ENCODE results near the gene MATR3.

MATR3 gene

DNA sequence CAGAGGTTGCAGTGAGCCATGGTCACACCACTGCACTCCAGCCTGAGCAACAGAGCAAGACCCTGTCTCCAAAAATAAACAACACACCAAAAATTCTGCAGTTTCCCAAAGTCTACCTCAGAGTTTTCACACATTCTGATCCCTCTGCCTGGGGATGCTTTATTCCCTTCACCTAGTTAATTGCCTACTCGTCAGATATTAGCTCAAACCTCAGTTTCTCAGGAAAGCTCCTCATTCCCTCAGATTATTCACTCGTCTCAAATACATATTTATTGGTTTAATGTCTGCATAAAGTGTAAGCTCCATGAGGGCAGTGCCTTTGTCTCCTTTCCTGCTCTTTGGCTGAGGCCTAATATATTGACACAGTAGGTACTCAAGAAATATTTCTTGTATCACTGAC, 2.5 kb upstream of the MATR3 start:
- ChIA-PET POLR2A (interaction anchor here (1.0 to 2.0 kb wide), 2 partner anchors 13 to 51 kb away, joined by 3 to 7 read pairs; partner anchors contain the start of gene PAIP2), CTCF (no interaction called here)
- TF ChIP-seq NFRKB (IDR thresholded peaks at IDR 0.05): no peak
- no peak for TF ChIP-seq ELF4 (IDR thresholded peaks at IDR 0.05)
- TF ChIP-seq ARNT (IDR thresholded peaks at IDR 0.05): no peak
- no peak for TF ChIP-seq TARDBP (IDR thresholded peaks at IDR 0.05)
- TF ChIP-seq, protein P1, sequence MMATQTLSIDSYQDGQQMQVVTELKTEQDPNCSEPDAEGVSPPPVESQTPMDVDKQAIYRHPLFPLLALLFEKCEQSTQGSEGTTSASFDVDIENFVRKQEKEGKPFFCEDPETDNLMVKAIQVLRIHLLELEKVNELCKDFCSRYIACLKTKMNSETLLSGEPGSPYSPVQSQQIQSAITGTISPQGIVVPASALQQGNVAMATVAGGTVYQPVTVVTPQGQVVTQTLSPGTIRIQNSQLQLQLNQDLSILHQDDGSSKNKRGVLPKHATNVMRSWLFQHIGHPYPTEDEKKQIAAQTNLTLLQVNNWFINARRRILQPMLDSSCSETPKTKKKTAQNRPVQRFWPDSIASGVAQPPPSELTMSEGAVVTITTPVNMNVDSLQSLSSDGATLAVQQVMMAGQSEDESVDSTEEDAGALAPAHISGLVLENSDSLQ (IDR thresholded peaks at IDR 0.05): no peak
- no peak for TF ChIP-seq ZNF384 (IDR thresholded peaks at IDR 0.05)
- TF ChIP-seq L3MBTL2 (conservative IDR thresholded peaks at IDR 0.05): no peak
- TF ChIP-seq FOXK2 (IDR thresholded peaks at IDR 0.05): no peak
- TF ChIP-seq LEF1 (IDR thresholded peaks at IDR 0.05; ENCODE audit: borderline replicate concordance): no peak
- TF ChIP-seq HDGF (IDR thresholded peaks at IDR 0.05; ENCODE audit: borderline replicate concordance): no peak
- no peak for TF ChIP-seq FOXM1 (IDR thresholded peaks at IDR 0.05; ENCODE audit: borderline replicate concordance)
- no peak for TF ChIP-seq BHLHE40 (IDR thresholded peaks at IDR 0.05; ENCODE audit: borderline replicate concordance)
- no peak for TF ChIP-seq SP1 (IDR thresholded peaks at IDR 0.05)
- TF ChIP-seq CTBP1 (IDR thresholded peaks at IDR 0.05; ENCODE audit: borderline replicate concordance): no peak
- no peak for TF ChIP-seq FOXA1 (IDR thresholded peaks at IDR 0.05)
- no peak for TF ChIP-seq SUZ12 (IDR thresholded peaks at IDR 0.05)
- no peak for DNase-seq (ENCODE audit: extremely low spot score)

DNA sequence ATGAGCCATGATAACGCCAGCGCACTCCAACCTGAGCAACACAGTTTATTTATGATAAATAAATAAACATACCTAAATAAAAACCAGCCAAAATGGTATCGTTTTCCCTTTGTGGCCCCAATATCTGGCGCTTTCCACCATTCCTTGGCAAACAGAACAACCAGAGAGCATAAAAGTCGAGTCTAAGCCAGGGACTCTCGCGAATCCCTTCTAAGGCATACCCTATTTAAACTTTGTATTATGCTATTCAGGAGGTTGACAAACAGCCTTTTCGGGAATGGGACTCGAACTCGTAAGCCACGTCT, 386 bp upstream of the MATR3 start:
- DNase-seq (ENCODE audit: extremely low spot score): no peak
- ChIA-PET POLR2A (interaction anchor here (0.6 to 4.4 kb wide), 17 partner anchors 12 to 705 kb away, joined by 3 to 104 read pairs (median 4); partner anchors contain the start of genes PAIP2, SIL1 and UBE2D2), CTCF (interaction anchor here (1.5 kb wide), 1 partner anchor 8 kb away, joined by 3 read pairs; no protein-coding TSS in a partner anchor)
- TF ChIP-seq LEF1 (IDR thresholded peaks at IDR 0.05; ENCODE audit: borderline replicate concordance): no peak
- TF ChIP-seq BHLHE40 (IDR thresholded peaks at IDR 0.05; ENCODE audit: borderline replicate concordance): no peak
- no peak for TF ChIP-seq L3MBTL2 (conservative IDR thresholded peaks at IDR 0.05)
- TF ChIP-seq SP1 (IDR thresholded peaks at IDR 0.05): no peak
- TF ChIP-seq ZNF384 (IDR thresholded peaks at IDR 0.05): no peak
- TF ChIP-seq HDGF (IDR thresholded peaks at IDR 0.05; ENCODE audit: borderline replicate concordance): no peak
- TF ChIP-seq FOXA1 (IDR thresholded peaks at IDR 0.05): no peak
- TF ChIP-seq CTBP1 (IDR thresholded peaks at IDR 0.05; ENCODE audit: borderline replicate concordance): no peak
- TF ChIP-seq ELF4 (IDR thresholded peaks at IDR 0.05): no peak
- TF ChIP-seq ARNT (IDR thresholded peaks at IDR 0.05): no peak

DNA sequence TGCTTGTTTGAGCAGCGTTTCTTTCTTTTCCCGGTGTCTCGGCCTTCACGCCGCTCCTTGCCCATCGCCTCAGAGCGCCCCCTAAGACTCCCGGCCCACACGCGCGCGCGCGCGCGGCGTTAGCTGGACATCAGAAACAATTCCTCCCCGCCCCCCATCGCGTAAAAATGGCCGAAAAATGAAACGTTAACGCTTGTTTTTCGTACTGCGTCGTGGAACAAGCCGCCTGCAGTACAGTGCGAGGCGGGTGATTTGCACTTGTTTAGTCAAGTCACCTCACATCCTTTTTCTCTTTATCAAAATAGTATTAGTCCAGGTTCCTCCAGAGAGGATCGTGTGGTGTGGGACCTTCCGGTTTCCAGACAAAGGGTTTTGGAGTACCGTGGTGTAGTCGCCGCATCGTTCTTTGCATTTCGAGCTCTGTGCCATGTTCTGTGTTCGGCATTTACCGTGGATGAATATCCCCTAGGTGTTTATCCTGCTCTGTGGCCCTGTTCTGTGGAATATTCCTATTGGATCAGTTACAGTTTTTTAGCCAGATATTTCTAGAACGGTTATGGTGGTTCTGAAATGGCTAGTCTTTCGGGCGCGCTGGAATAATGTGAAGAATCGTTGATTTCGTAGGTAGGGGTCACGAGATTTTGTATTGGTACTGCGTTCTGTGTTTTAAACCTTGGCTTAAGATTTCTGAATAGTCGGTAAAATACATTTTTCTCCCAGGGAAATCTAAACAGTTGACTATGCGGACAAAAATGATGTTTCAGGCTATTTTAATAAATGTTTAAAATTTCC, 1.0 kb downstream of the MATR3 start:
- DNase-seq (ENCODE audit: extremely low spot score): peak; percentile 43
- TF ChIP-seq ZNF384 (IDR thresholded peaks at IDR 0.05) (no peak), L3MBTL2 (conservative IDR thresholded peaks at IDR 0.05) (no peak), ARNT (IDR thresholded peaks at IDR 0.05) (no peak), ELF4 (IDR thresholded peaks at IDR 0.05) (no peak), SUZ12 (IDR thresholded peaks at IDR 0.05) (no peak), FOXM1 (IDR thresholded peaks at IDR 0.05; ENCODE audit: borderline replicate concordance) (no peak), BHLHE40 (IDR thresholded peaks at IDR 0.05; ENCODE audit: borderline replicate concordance) (no peak), NFRKB (IDR thresholded peaks at IDR 0.05) (no peak; the same call in 1 of the 2 replicates), FOXA1 (IDR thresholded peaks at IDR 0.05) (no peak), TARDBP (IDR thresholded peaks at IDR 0.05) (no peak), HDGF (IDR thresholded peaks at IDR 0.05; ENCODE audit: borderline replicate concordance) (no peak)
- POLR2A ChIA-PET: interaction anchor here (0.7 to 4.4 kb wide), 22 partner anchors 9 to 691 kb away, joined by 3 to 104 read pairs (median 4); partner anchors contain the start of genes CTNNA1, PAIP2 and SPATA24
- CTCF ChIA-PET: interaction anchor here (0.7 to 1.6 kb wide), 3 partner anchors 9 to 17 kb away, joined by 3 to 5 read pairs (median 3); no protein-coding TSS in a partner anchor

DNA sequence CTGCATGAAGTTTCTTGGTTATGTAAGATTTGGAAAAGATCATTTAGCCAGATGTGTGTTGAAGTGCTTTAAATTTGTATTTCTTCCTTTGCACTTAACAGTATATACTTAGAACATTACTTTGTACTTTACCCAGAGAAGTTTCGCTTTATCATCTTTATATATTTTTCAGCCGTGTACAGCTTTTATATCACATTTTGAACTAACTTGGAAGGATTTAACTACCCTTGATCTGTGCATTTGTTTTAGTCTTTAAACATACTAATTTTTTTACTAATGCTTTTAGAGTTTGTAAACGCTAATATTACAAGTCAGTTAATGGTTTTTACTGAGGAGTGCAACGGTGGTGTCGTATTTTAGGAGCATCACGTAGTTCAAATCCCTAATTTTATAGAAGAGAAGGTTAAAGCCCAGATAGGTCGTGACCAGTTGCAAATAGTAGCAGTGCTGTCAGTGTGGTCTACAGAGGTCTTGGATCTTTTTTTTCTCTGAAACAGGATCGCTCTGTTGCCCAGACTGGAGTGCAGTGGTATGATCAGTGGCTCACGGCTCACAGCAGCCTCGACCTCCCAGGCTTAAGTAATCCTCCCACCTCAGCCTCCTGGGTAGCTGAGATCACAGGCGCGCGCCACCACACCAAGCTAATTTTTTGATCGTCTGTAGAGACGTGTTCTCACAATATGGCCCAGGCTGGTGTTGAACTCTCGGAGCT, 2.0 kb downstream of the MATR3 start:
- no peak for DNase-seq (ENCODE audit: extremely low spot score)
- CTCF ChIA-PET: no interaction called here
- no peak for TF ChIP-seq ELF4 (IDR thresholded peaks at IDR 0.05)
- no peak for TF ChIP-seq FOXA1 (IDR thresholded peaks at IDR 0.05)
- no peak for TF ChIP-seq NFRKB (IDR thresholded peaks at IDR 0.05)
- TF ChIP-seq L3MBTL2 (conservative IDR thresholded peaks at IDR 0.05): no peak
- no peak for TF ChIP-seq HDGF (IDR thresholded peaks at IDR 0.05; ENCODE audit: borderline replicate concordance)
- TF ChIP-seq, protein P1 (IDR thresholded peaks at IDR 0.05): no peak
- no peak for TF ChIP-seq CTBP1 (IDR thresholded peaks at IDR 0.05; ENCODE audit: borderline replicate concordance)
- no peak for TF ChIP-seq FOXM1 (IDR thresholded peaks at IDR 0.05; ENCODE audit: borderline replicate concordance)
- no peak for TF ChIP-seq ZNF384 (IDR thresholded peaks at IDR 0.05)
- TF ChIP-seq BHLHE40 (IDR thresholded peaks at IDR 0.05; ENCODE audit: borderline replicate concordance): no peak
- TF ChIP-seq SP1 (IDR thresholded peaks at IDR 0.05): no peak
- TF ChIP-seq ARNT (IDR thresholded peaks at IDR 0.05): no peak
- no peak for TF ChIP-seq FOXK2 (IDR thresholded peaks at IDR 0.05)
- TF ChIP-seq LEF1 (IDR thresholded peaks at IDR 0.05; ENCODE audit: borderline replicate concordance): no peak
- TF ChIP-seq SUZ12 (IDR thresholded peaks at IDR 0.05): no peak
- no peak for TF ChIP-seq TARDBP (IDR thresholded peaks at IDR 0.05)
- POLR2A ChIA-PET: interaction anchor here (1.1 to 4.4 kb wide), 3 partner anchors 12 to 46 kb away, joined by 3 to 104 read pairs (median 9); partner anchors contain the start of gene PAIP2

DNA sequence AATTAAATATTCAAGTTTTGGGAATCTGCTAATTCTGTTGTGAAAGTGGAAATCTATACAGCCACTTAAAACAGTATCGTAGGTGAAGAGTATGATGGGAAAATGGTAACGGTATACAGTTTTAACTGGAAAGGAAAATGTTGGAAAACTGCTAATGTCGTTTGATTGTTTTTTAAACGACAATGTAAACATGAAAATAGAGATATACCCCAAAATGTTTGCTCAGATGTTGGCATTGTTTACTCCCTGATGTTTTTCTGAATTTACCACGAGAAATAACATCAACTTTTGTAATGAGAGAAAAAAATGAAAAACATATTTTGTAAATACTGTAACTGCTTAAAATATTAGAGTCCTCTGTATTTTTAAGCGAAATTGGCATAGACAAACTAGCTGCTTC, 2.7 kb downstream of the MATR3 start:
- CTCF ChIA-PET: no interaction called here

More for the DNA sequence above, 2.7 kb downstream of the MATR3 start:
- POLR2A ChIA-PET: interaction anchor here (0.7 to 4.4 kb wide), 4 partner anchors 12 to 46 kb away, joined by 3 to 104 read pairs (median 6); partner anchors contain the start of gene PAIP2
- TF ChIP-seq ZNF384 (IDR thresholded peaks at IDR 0.05) (no peak), TARDBP (IDR thresholded peaks at IDR 0.05) (no peak), BHLHE40 (IDR thresholded peaks at IDR 0.05; ENCODE audit: borderline replicate concordance) (no peak), HDGF (IDR thresholded peaks at IDR 0.05; ENCODE audit: borderline replicate concordance) (no peak), ELF4 (IDR thresholded peaks at IDR 0.05) (no peak), ARNT (IDR thresholded peaks at IDR 0.05) (no peak), LEF1 (IDR thresholded peaks at IDR 0.05; ENCODE audit: borderline replicate concordance) (no peak)
- no peak for DNase-seq (ENCODE audit: extremely low spot score)

All from HEK293T (cell line).